ENCODE measurements around the gene WDR81.

DNA sequence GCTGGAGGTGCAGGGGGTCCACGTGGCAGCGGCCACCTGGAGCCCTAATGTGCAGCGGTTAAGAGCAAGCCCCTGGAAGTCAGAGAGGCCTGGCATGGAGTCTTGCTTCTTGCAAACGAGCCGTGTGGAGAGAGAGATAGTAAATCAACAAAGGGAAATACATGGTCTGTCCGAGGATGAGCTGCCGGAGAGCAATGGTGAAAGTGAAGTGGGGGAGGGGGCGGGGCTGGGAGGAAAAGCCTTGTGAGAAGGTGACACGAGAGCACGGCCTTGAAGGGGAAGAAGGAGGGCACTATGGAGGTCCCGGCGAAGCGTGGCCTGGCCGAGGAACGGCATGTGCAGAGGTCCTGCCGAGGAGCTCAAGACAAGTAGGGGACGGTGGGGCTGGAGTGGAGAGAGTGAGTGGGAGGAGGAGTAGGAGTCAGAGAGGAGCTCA, 31.3 kb downstream of the WDR81 start:
- TF ChIP-seq TRIM28 (IDR thresholded peaks at IDR 0.05; ENCODE audit: borderline replicate concordance, low read length): no peak
- TF ChIP-seq CTCF (tag by site-specific recombination; IDR thresholded peaks at IDR 0.05): no peak
- TF ChIP-seq HIC1 (tag by site-specific recombination; IDR thresholded peaks at IDR 0.05): no peak
- no peak for TF ChIP-seq ZNF416 (tag by site-specific recombination; IDR thresholded peaks at IDR 0.05)
- TF ChIP-seq ZFP3 (tag by site-specific recombination; IDR thresholded peaks at IDR 0.05; ENCODE audit: low read depth): no peak
- no peak for TF ChIP-seq TCF7L2 (IDR thresholded peaks at IDR 0.05; ENCODE audit: borderline replicate concordance, low read depth, low read length)
- TF ChIP-seq ZNF529 (tag by site-specific recombination; IDR thresholded peaks at IDR 0.05; ENCODE audit: insufficient replicate concordance): no peak
- TF ChIP-seq ZNF174 (tag by site-specific recombination; IDR thresholded peaks at IDR 0.05): no peak
- no peak for TF ChIP-seq ZNF133 (tag by site-specific recombination; IDR thresholded peaks at IDR 0.05)
- TF ChIP-seq ZNF830 (tag by site-specific recombination; IDR thresholded peaks at IDR 0.05; ENCODE audit: low read depth): no peak

Data from HEK293 (cell line).